ENCODE measurements around the gene CFAP74. TPM values are rescaled to one million over a fixed set of nuclear protein-coding genes. Genes with fewer than 3 reads are reported as not detected.

Gene CFAP74
- total RNA-seq, 2 donors from 2014 or later: not detected

- no peak overlapping the region for H3K4me3 Mint-ChIP-seq
- H3K9me3 Mint-ChIP-seq: no peaks in the 10 kb centered on the region
- no peaks in the 10 kb centered on the region for H3K36me3 Mint-ChIP-seq
- no peak for DNase-seq (ENCODE audit: low spot score)
- ATAC-seq: no peak
- no peaks in the 10 kb centered on the region for H3K27me3 Mint-ChIP-seq
- H3K27ac Mint-ChIP-seq: no peak overlapping the region
- H3K4me1 Mint-ChIP-seq (ENCODE audit: low read depth in 2 of 2): no peaks in the 10 kb centered on the region
These were observed 28.3 kb upstream of the CFAP74 start for GRCh38 chr1:2031546-2032540.

- DNase-seq (ENCODE audit: low spot score): no peak
- no peaks in the 10 kb centered on the region for H3K4me1 Mint-ChIP-seq (ENCODE audit: low read depth in 2 of 2)
- no peaks in the 10 kb centered on the region for H3K36me3 Mint-ChIP-seq
- no peak for ATAC-seq
- no peaks in the 10 kb centered on the region for H3K9me3 Mint-ChIP-seq
- no peak overlapping the region for H3K4me3 Mint-ChIP-seq
- no peaks in the 10 kb centered on the region for H3K27me3 Mint-ChIP-seq
- no peak overlapping the region for H3K27ac Mint-ChIP-seq
These were observed 26.7 kb upstream of the CFAP74 start for GRCh38 chr1:2030076-2030871.

- no peaks in the 10 kb centered on the region for H3K4me1 Mint-ChIP-seq (ENCODE audit: low read depth in 2 of 2)
- no peaks in the 10 kb centered on the region for H3K36me3 Mint-ChIP-seq
- ATAC-seq (no peak), DNase-seq (ENCODE audit: low spot score) (no peak)
- H3K4me3 Mint-ChIP-seq: no peak overlapping the region
- H3K27ac Mint-ChIP-seq: no peak overlapping the region
- no peaks in the 10 kb centered on the region for H3K27me3 Mint-ChIP-seq
- H3K9me3 Mint-ChIP-seq: no peaks in the 10 kb centered on the region
These were observed 26.0 kb upstream of the CFAP74 start for GRCh38 chr1:2029561-2029960.

GRCh38 chr1:2028870-2029560 is 25.4 kb upstream of the CFAP74 start:
- Mint-ChIP-seq H3K4me3 (no peak overlapping the region), H3K36me3 (no peaks in the 10 kb centered on the region), H3K9me3 (no peaks in the 10 kb centered on the region), H3K27me3 (no peaks in the 10 kb centered on the region), H3K27ac (no peak overlapping the region), H3K4me1 (ENCODE audit: low read depth in 2 of 2) (no peaks in the 10 kb centered on the region)
- DNase-seq (ENCODE audit: low spot score) (no peak), ATAC-seq (no peak)

GRCh38 chr1:2027961-2028583 is 24.5 kb upstream of the CFAP74 start:
- Mint-ChIP-seq H3K27ac (no peak overlapping the region), H3K27me3 (no peaks in the 10 kb centered on the region), H3K36me3 (no peaks in the 10 kb centered on the region), H3K9me3 (no peaks in the 10 kb centered on the region), H3K4me1 (ENCODE audit: low read depth in 2 of 2) (no peaks in the 10 kb centered on the region), H3K4me3 (no peak overlapping the region)
- DNase-seq (ENCODE audit: low spot score) (no peak), ATAC-seq (no peak)

GRCh38 chr1:2025491-2025981 is 21.9 kb upstream of the CFAP74 start:
- Mint-ChIP-seq H3K27ac (no peak overlapping the region), H3K36me3 (no peaks in the 10 kb centered on the region), H3K27me3 (peaks cover 6 to 12% of the 10 kb centered on the region in 2 donors), H3K4me3 (no peak overlapping the region), H3K4me1 (ENCODE audit: low read depth in 2 of 2) (no peaks in the 10 kb centered on the region), H3K9me3 (no peaks in the 10 kb centered on the region)
- DNase-seq (ENCODE audit: low spot score): no peak
- ATAC-seq: no peak

GRCh38 chr1:2024887-2025286 is 21.3 kb upstream of the CFAP74 start:
- H3K4me3 Mint-ChIP-seq: no peak overlapping the region
- no peaks in the 10 kb centered on the region for H3K4me1 Mint-ChIP-seq (ENCODE audit: low read depth in 2 of 2)
- H3K36me3 Mint-ChIP-seq: no peaks in the 10 kb centered on the region
- no peak overlapping the region for H3K27ac Mint-ChIP-seq
- no peaks in the 10 kb centered on the region for H3K9me3 Mint-ChIP-seq
- DNase-seq (ENCODE audit: low spot score): no peak
- ATAC-seq: no peak
- H3K27me3 Mint-ChIP-seq: peaks cover 6 to 12% of the 10 kb centered on the region in 2 donors

- no peak overlapping the region for H3K27ac Mint-ChIP-seq
These were observed 20.9 kb upstream of the CFAP74 start for GRCh38 chr1:2024451-2024850.

GRCh38 chr1:2023187-2023586 is 19.6 kb upstream of the CFAP74 start:
- Mint-ChIP-seq H3K36me3 (no peaks in the 10 kb centered on the region), H3K4me3 (no peak overlapping the region), H3K4me1 (ENCODE audit: low read depth in 2 of 2) (peaks cover 0 to 3% of the 10 kb centered on the region in 2 donors), H3K27me3 (peaks cover 10 to 16% of the 10 kb centered on the region in 2 donors), H3K27ac (no peak overlapping the region), H3K9me3 (no peaks in the 10 kb centered on the region)
- no peak for DNase-seq (ENCODE audit: low spot score)
- ATAC-seq: peak in 1 of 2 donors; percentile 7

More at GRCh38 chr1:2024451-2024850, 20.9 kb upstream of the CFAP74 start:
- no peaks in the 10 kb centered on the region for H3K9me3 Mint-ChIP-seq
- DNase-seq (ENCODE audit: low spot score) (no peak), ATAC-seq (no peak)
- H3K4me1 Mint-ChIP-seq (ENCODE audit: low read depth in 2 of 2): no peaks in the 10 kb centered on the region
- no peaks in the 10 kb centered on the region for H3K36me3 Mint-ChIP-seq
- peaks cover 6 to 12% of the 10 kb centered on the region in 2 donors for H3K27me3 Mint-ChIP-seq
- H3K4me3 Mint-ChIP-seq: no peak overlapping the region

GRCh38 chr1:2022063-2022770 is 18.6 kb upstream of the CFAP74 start:
- Mint-ChIP-seq H3K4me3 (no peak overlapping the region), H3K27me3 (peaks cover 19% of the 10 kb centered on the region in 2 donors), H3K27ac (no peak overlapping the region), H3K36me3 (no peaks in the 10 kb centered on the region), H3K4me1 (ENCODE audit: low read depth in 2 of 2) (peaks cover 0 to 3% of the 10 kb centered on the region in 2 donors), H3K9me3 (no peaks in the 10 kb centered on the region)
- DNase-seq (ENCODE audit: low spot score) (no peak), ATAC-seq (no peak)

- Mint-ChIP-seq H3K27me3 (peaks cover 21 to 25% of the 10 kb centered on the region in 2 donors), H3K36me3 (no peaks in the 10 kb centered on the region), H3K27ac (no peak overlapping the region), H3K4me1 (ENCODE audit: low read depth in 2 of 2) (peaks cover 0 to 3% of the 10 kb centered on the region in 2 donors), H3K9me3 (no peaks in the 10 kb centered on the region), H3K4me3 (no peak overlapping the region)
- DNase-seq (ENCODE audit: low spot score) (no peak), ATAC-seq (no peak)
These were observed 18.0 kb upstream of the CFAP74 start for GRCh38 chr1:2021550-2021949.

GRCh38 chr1:2020310-2020655 is 16.7 kb upstream of the CFAP74 start:
- Mint-ChIP-seq H3K9me3 (no peaks in the 10 kb centered on the region), H3K27ac (no peak overlapping the region), H3K27me3 (peaks cover 25 to 28% of the 10 kb centered on the region in 2 donors), H3K36me3 (no peaks in the 10 kb centered on the region), H3K4me3 (no peak overlapping the region), H3K4me1 (ENCODE audit: low read depth in 2 of 2) (peaks cover 0 to 3% of the 10 kb centered on the region in 2 donors)
- no peak for ATAC-seq
- DNase-seq (ENCODE audit: low spot score): no peak
